ENCODE measurements around the gene SLC24A1. TPM values are rescaled to one million over a fixed set of nuclear protein-coding genes. Genes with fewer than 3 reads are reported as not detected.

SLC24A1 gene
- total and polyA plus RNA-seq, 2 experiments from 2014 or later: 4.9 to 7.2 TPM

GRCh38 chr15:65584241-65584640 is 37.5 kb upstream of the SLC24A1 start:
- no peak overlapping the region for H2AFZ ChIP-seq
- peaks cover 46% of the 10 kb centered on the region for H3K36me3 ChIP-seq (ENCODE audit: low read depth)
- H3K27me3 ChIP-seq (replicated peaks; ENCODE audit: insufficient read depth): no peaks in the 10 kb centered on the region
- peaks cover 15% of the 10 kb centered on the region for H3F3A ChIP-seq (ENCODE audit: insufficient read depth)
- no peak overlapping the region for H3K4me2 ChIP-seq (ENCODE audit: unreplicated experiment)
- no peaks in the 10 kb centered on the region for H4K20me1 ChIP-seq (ENCODE audit: insufficient read depth)
- no peak overlapping the region for H3K27ac ChIP-seq
- H3K79me2 ChIP-seq (ENCODE audit: insufficient read depth): no peaks in the 10 kb centered on the region
- in situ Hi-C loops (cut with MboI): no loop called here
- no peak for TF ChIP-seq EZH2phosphoT487 (IDR thresholded peaks at IDR 0.05; ENCODE audit: insufficient read depth, low read depth)
- TF ChIP-seq EZH2 (IDR thresholded peaks at IDR 0.05; ENCODE audit: insufficient read depth, poor library complexity, severe bottlenecking): no peak
- no peaks in the 10 kb centered on the region for H3K9me3 ChIP-seq (ENCODE audit: low read depth)
- H3K4me3 ChIP-seq: no peak overlapping the region
- no peak for DNase-seq
- no peaks in the 10 kb centered on the region for H3K9me2 ChIP-seq (ENCODE audit: insufficient read depth)
- no peak overlapping the region for H3K9ac ChIP-seq
- H3K4me1 ChIP-seq (ENCODE audit: insufficient read depth): peaks cover 12% of the 10 kb centered on the region

GRCh38 chr15:65587094-65587493 is 34.6 kb upstream of the SLC24A1 start:
- peaks cover 57% of the 10 kb centered on the region for H3K36me3 ChIP-seq (ENCODE audit: low read depth)

GRCh38 chr15:65595960-65596359 is 25.8 kb upstream of the SLC24A1 start:
- H3K79me2 ChIP-seq (ENCODE audit: insufficient read depth): 0 out of 2 replicates have a peak, but pooled peaks cover 6% of the 10 kb centered on the region
- no peaks in the 10 kb centered on the region for H3K27me3 ChIP-seq (replicated peaks; ENCODE audit: insufficient read depth)
- H3K9ac ChIP-seq: no peak overlapping the region
- H3K9me2 ChIP-seq (ENCODE audit: insufficient read depth): no peaks in the 10 kb centered on the region
- H3K4me2 ChIP-seq (ENCODE audit: unreplicated experiment): no peak overlapping the region
- no peak overlapping the region for H3K27ac ChIP-seq
- 70 to 74% methylated on average over 3 of the region's 3 CpGs for WGBS, 2 experiments (ENCODE audit: low coverage in 1 of 2, low lambda C conversion rate in 2 of 2, missing lambda C conversion rate in 2 of 2)
- in situ Hi-C loops (cut with MboI): no loop called here
- no peak for DNase-seq
- H3K4me1 ChIP-seq (ENCODE audit: insufficient read depth): no peaks in the 10 kb centered on the region
- no peak overlapping the region for H2AFZ ChIP-seq
- TF ChIP-seq EZH2 (IDR thresholded peaks at IDR 0.05; ENCODE audit: insufficient read depth, poor library complexity, severe bottlenecking): no peak
- TF ChIP-seq EZH2phosphoT487 (IDR thresholded peaks at IDR 0.05; ENCODE audit: insufficient read depth, low read depth): no peak
- H3K36me3 ChIP-seq (ENCODE audit: low read depth): peaks cover 53% of the 10 kb centered on the region
- H3F3A ChIP-seq (ENCODE audit: insufficient read depth): no peaks in the 10 kb centered on the region
- no peak overlapping the region for H3K4me3 ChIP-seq
- no peaks in the 10 kb centered on the region for H4K20me1 ChIP-seq (ENCODE audit: insufficient read depth)
- H3K9me3 ChIP-seq (ENCODE audit: low read depth): no peaks in the 10 kb centered on the region

More at GRCh38 chr15:65587094-65587493, 34.6 kb upstream of the SLC24A1 start:
- no peaks in the 10 kb centered on the region for H3K4me1 ChIP-seq (ENCODE audit: insufficient read depth)
- in situ Hi-C loops (cut with MboI): no loop called here
- H3K4me3 ChIP-seq: no peak overlapping the region
- no peak overlapping the region for H3K27ac ChIP-seq
- no peak overlapping the region for H3K9ac ChIP-seq
- no peaks in the 10 kb centered on the region for H3K9me3 ChIP-seq (ENCODE audit: low read depth)
- no peak overlapping the region for H2AFZ ChIP-seq
- DNase-seq: no peak
- H3F3A ChIP-seq (ENCODE audit: insufficient read depth): no peaks in the 10 kb centered on the region
- H3K79me2 ChIP-seq (ENCODE audit: insufficient read depth): no peaks in the 10 kb centered on the region
- no peak overlapping the region for H3K4me2 ChIP-seq (ENCODE audit: unreplicated experiment)
- TF ChIP-seq EZH2 (IDR thresholded peaks at IDR 0.05; ENCODE audit: insufficient read depth, poor library complexity, severe bottlenecking): no peak
- TF ChIP-seq EZH2phosphoT487 (IDR thresholded peaks at IDR 0.05; ENCODE audit: insufficient read depth, low read depth): no peak
- no peaks in the 10 kb centered on the region for H3K27me3 ChIP-seq (replicated peaks; ENCODE audit: insufficient read depth)
- H4K20me1 ChIP-seq (ENCODE audit: insufficient read depth): no peaks in the 10 kb centered on the region
- WGBS, 2 experiments (ENCODE audit: low coverage in 1 of 2, low lambda C conversion rate in 2 of 2, missing lambda C conversion rate in 2 of 2): 94 to 100% methylated on average over 1 of the region's 1 CpG
- no peaks in the 10 kb centered on the region for H3K9me2 ChIP-seq (ENCODE audit: insufficient read depth)

- Histone ChIP-seq H3K9me2 (ENCODE audit: insufficient read depth) (no peaks in the 10 kb centered on the region), H3K36me3 (ENCODE audit: low read depth) (peaks cover 37% of the 10 kb centered on the region), H3K9ac (no peak overlapping the region), H3K27ac (no peak overlapping the region), H3K4me2 (ENCODE audit: unreplicated experiment) (no peak overlapping the region), H3K4me3 (no peak overlapping the region), H2AFZ (no peak overlapping the region), H4K20me1 (ENCODE audit: insufficient read depth) (no peaks in the 10 kb centered on the region), H3K27me3 (replicated peaks; ENCODE audit: insufficient read depth) (no peaks in the 10 kb centered on the region), H3K9me3 (ENCODE audit: low read depth) (no peaks in the 10 kb centered on the region), H3K79me2 (ENCODE audit: insufficient read depth) (0 out of 2 replicates have a peak, but pooled peaks cover 6% of the 10 kb centered on the region), H3F3A (ENCODE audit: insufficient read depth) (no peaks in the 10 kb centered on the region), H3K4me1 (ENCODE audit: insufficient read depth) (no peaks in the 10 kb centered on the region)
- no peak for DNase-seq
- in situ Hi-C loops (cut with MboI): no loop called here
- TF ChIP-seq EZH2phosphoT487 (IDR thresholded peaks at IDR 0.05; ENCODE audit: insufficient read depth, low read depth) (no peak), EZH2 (IDR thresholded peaks at IDR 0.05; ENCODE audit: insufficient read depth, poor library complexity, severe bottlenecking) (no peak)
- 78 to 79% methylated on average over 2 of the region's 2 CpGs for WGBS, 2 experiments (ENCODE audit: low coverage in 1 of 2, low lambda C conversion rate in 2 of 2, missing lambda C conversion rate in 2 of 2)
Measured at GRCh38 chr15:65598468-65598867, 23.3 kb upstream of the SLC24A1 start.

- WGBS, 2 experiments (ENCODE audit: low coverage in 1 of 2, low lambda C conversion rate in 2 of 2, missing lambda C conversion rate in 2 of 2): 95% methylated on average over 5 of the region's 5 CpGs
- H2AFZ ChIP-seq: no peak overlapping the region
- in situ Hi-C loops (cut with MboI): no loop called here
- H3K27me3 ChIP-seq (replicated peaks; ENCODE audit: insufficient read depth): no peaks in the 10 kb centered on the region
- H3K79me2 ChIP-seq (ENCODE audit: insufficient read depth): peaks cover 18% of the 10 kb centered on the region
- H3F3A ChIP-seq (ENCODE audit: insufficient read depth): no peaks in the 10 kb centered on the region
- H3K9me2 ChIP-seq (ENCODE audit: insufficient read depth): no peaks in the 10 kb centered on the region
- no peaks in the 10 kb centered on the region for H4K20me1 ChIP-seq (ENCODE audit: insufficient read depth)
- no peak overlapping the region for H3K9ac ChIP-seq
- peaks cover 42% of the 10 kb centered on the region for H3K36me3 ChIP-seq (ENCODE audit: low read depth)
- no peak overlapping the region for H3K27ac ChIP-seq
- H3K4me2 ChIP-seq (ENCODE audit: unreplicated experiment): no peak overlapping the region
- no peaks in the 10 kb centered on the region for H3K9me3 ChIP-seq (ENCODE audit: low read depth)
- DNase-seq: no peak
- no peak overlapping the region for H3K4me3 ChIP-seq
- TF ChIP-seq EZH2phosphoT487 (IDR thresholded peaks at IDR 0.05; ENCODE audit: insufficient read depth, low read depth) (no peak), EZH2 (IDR thresholded peaks at IDR 0.05; ENCODE audit: insufficient read depth, poor library complexity, severe bottlenecking) (no peak)
- no peaks in the 10 kb centered on the region for H3K4me1 ChIP-seq (ENCODE audit: insufficient read depth)
Measured at GRCh38 chr15:65599677-65600076, 22.1 kb upstream of the SLC24A1 start.

All from GM23248 (cell line).